ENCODE measurements around the gene PPFIBP2.

Gene PPFIBP2

GRCh38 chr11:7549681-7550080 is 35.9 kb downstream of the PPFIBP2 start:
- Histone ChIP-seq H4K91ac (ENCODE audit: low read depth, low read length, poor library complexity) (no peak overlapping the region), H3K4ac (ENCODE audit: low read length) (no peak overlapping the region), H4K8ac (ENCODE audit: low read depth, low read length) (no peak overlapping the region), H2AK5ac (ENCODE audit: low read depth, low read length) (no peak overlapping the region), H3K4me1 (ENCODE audit: control insufficient read depth in 2 of 2, insufficient read depth in 1 of 2, low read depth in 1 of 2, low read length in 2 of 2) (no peaks in the 10 kb centered on the region), H2BK15ac (ENCODE audit: low read length) (no peak overlapping the region), H3K9ac (ENCODE audit: low read depth, low read length, poor library complexity) (no peak overlapping the region), H3K36me3 (replicated peaks in 1 of 2; ENCODE audit: control insufficient read depth in 2 of 2, insufficient read depth in 2 of 2, low read length in 2 of 2) (no peaks in the 10 kb centered on the region), H2BK5ac (ENCODE audit: low read length) (no peak overlapping the region), H2BK120ac (ENCODE audit: low read depth, low read length) (no peak overlapping the region), H2BK12ac (ENCODE audit: low read length) (no peak overlapping the region), H3K14ac (ENCODE audit: low read length) (no peak overlapping the region), H2AFZ (ENCODE audit: low read length) (no peak overlapping the region), H3K27me3 (ENCODE audit: control insufficient read depth in 3 of 3, insufficient read depth in 3 of 3, low read depth in 1 of 3, low read length in 3 of 3) (peaks cover 0 to 8% (median 0%) of the 10 kb centered on the region in 3 experiments), H3K79me1 (ENCODE audit: low read depth, low read length) (no peaks in the 10 kb centered on the region), H3K9me3 (replicated peaks in 1 of 2; ENCODE audit: control insufficient read depth in 2 of 2, insufficient read depth in 1 of 2, low read depth in 1 of 2, low read length in 2 of 2) (no peaks in the 10 kb centered on the region), H3K23ac (ENCODE audit: low read depth, low read length, poor library complexity) (no peak overlapping the region), H3K4me3 (ENCODE audit: low read length in 2 of 2) (no peak overlapping the region), H3K4me2 (ENCODE audit: insufficient read depth, low read length, poor library complexity, severe bottlenecking) (no peak overlapping the region), H3K18ac (ENCODE audit: low read length) (no peak overlapping the region), H3K27ac (replicated peaks; ENCODE audit: low read length) (no peak overlapping the region)
- no CpG with 5 or more reads among the region's 4 CpGs for WGBS, 2 donors (ENCODE audit: extremely low coverage in 2 of 2, insufficient read length in 2 of 2, insufficient replicate concordance in 1 of 2)
- DNase-seq (ENCODE audit: low spot score) = no peak

- peaks cover 0 to 8% (median 0%) of the 10 kb centered on the region in 3 experiments for H3K27me3 ChIP-seq (ENCODE audit: control insufficient read depth in 3 of 3, insufficient read depth in 3 of 3, low read depth in 1 of 3, low read length in 3 of 3)
- no peak overlapping the region for H2BK12ac ChIP-seq (ENCODE audit: low read length)
- H3K4me1 ChIP-seq (ENCODE audit: control insufficient read depth in 2 of 2, insufficient read depth in 1 of 2, low read depth in 1 of 2, low read length in 2 of 2) = no peaks in the 10 kb centered on the region
- H2BK5ac ChIP-seq (ENCODE audit: low read length) = no peak overlapping the region
- no peaks in the 10 kb centered on the region for H3K79me1 ChIP-seq (ENCODE audit: low read depth, low read length)
- no peak overlapping the region for H4K8ac ChIP-seq (ENCODE audit: low read depth, low read length)
- DNase-seq (ENCODE audit: low spot score) = no peak
- H3K9ac ChIP-seq (ENCODE audit: low read depth, low read length, poor library complexity) = no peak overlapping the region
- H3K4me2 ChIP-seq (ENCODE audit: insufficient read depth, low read length, poor library complexity, severe bottlenecking) = no peak overlapping the region
- no peak overlapping the region for H3K4ac ChIP-seq (ENCODE audit: low read length)
- H3K9me3 ChIP-seq (replicated peaks in 1 of 2; ENCODE audit: control insufficient read depth in 2 of 2, insufficient read depth in 1 of 2, low read depth in 1 of 2, low read length in 2 of 2) = no peaks in the 10 kb centered on the region
- H4K91ac ChIP-seq (ENCODE audit: low read depth, low read length, poor library complexity) = no peak overlapping the region
- no peak overlapping the region for H2AK5ac ChIP-seq (ENCODE audit: low read depth, low read length)
- WGBS, 2 donors (ENCODE audit: extremely low coverage in 2 of 2, insufficient read length in 2 of 2, insufficient replicate concordance in 1 of 2) = no CpG with 5 or more reads among the region's 1 CpG
- no peak overlapping the region for H2BK15ac ChIP-seq (ENCODE audit: low read length)
- no peak overlapping the region for H3K18ac ChIP-seq (ENCODE audit: low read length)
- H3K36me3 ChIP-seq (replicated peaks in 1 of 2; ENCODE audit: control insufficient read depth in 2 of 2, insufficient read depth in 2 of 2, low read length in 2 of 2) = no peaks in the 10 kb centered on the region
- H3K27ac ChIP-seq (replicated peaks; ENCODE audit: low read length) = no peak overlapping the region
- no peak overlapping the region for H3K4me3 ChIP-seq (ENCODE audit: low read length in 2 of 2)
- no peak overlapping the region for H2AFZ ChIP-seq (ENCODE audit: low read length)
- no peak overlapping the region for H2BK120ac ChIP-seq (ENCODE audit: low read depth, low read length)
- no peak overlapping the region for H3K14ac ChIP-seq (ENCODE audit: low read length)
- H3K23ac ChIP-seq (ENCODE audit: low read depth, low read length, poor library complexity) = no peak overlapping the region
Measured at GRCh38 chr11:7551571-7551970, 37.8 kb downstream of the PPFIBP2 start.

- Histone ChIP-seq H4K91ac (ENCODE audit: low read depth, low read length, poor library complexity) (no peak overlapping the region), H3K4me1 (ENCODE audit: control insufficient read depth in 2 of 2, insufficient read depth in 1 of 2, low read depth in 1 of 2, low read length in 2 of 2) (no peaks in the 10 kb centered on the region), H3K36me3 (replicated peaks in 1 of 2; ENCODE audit: control insufficient read depth in 2 of 2, insufficient read depth in 2 of 2, low read length in 2 of 2) (no peaks in the 10 kb centered on the region), H3K18ac (ENCODE audit: low read length) (no peak overlapping the region), H2BK5ac (ENCODE audit: low read length) (no peak overlapping the region), H3K14ac (ENCODE audit: low read length) (no peak overlapping the region), H2AFZ (ENCODE audit: low read length) (no peak overlapping the region), H3K27me3 (ENCODE audit: control insufficient read depth in 3 of 3, insufficient read depth in 3 of 3, low read depth in 1 of 3, low read length in 3 of 3) (peaks cover 0 to 8% (median 0%) of the 10 kb centered on the region in 3 experiments), H3K4me3 (ENCODE audit: low read length in 2 of 2) (no peak overlapping the region), H3K9me3 (replicated peaks in 1 of 2; ENCODE audit: control insufficient read depth in 2 of 2, insufficient read depth in 1 of 2, low read depth in 1 of 2, low read length in 2 of 2) (no peaks in the 10 kb centered on the region), H3K27ac (replicated peaks; ENCODE audit: low read length) (no peak overlapping the region), H3K4ac (ENCODE audit: low read length) (no peak overlapping the region), H3K9ac (ENCODE audit: low read depth, low read length, poor library complexity) (no peak overlapping the region), H4K8ac (ENCODE audit: low read depth, low read length) (no peak overlapping the region), H3K4me2 (ENCODE audit: insufficient read depth, low read length, poor library complexity, severe bottlenecking) (no peak overlapping the region), H2BK120ac (ENCODE audit: low read depth, low read length) (no peak overlapping the region), H2AK5ac (ENCODE audit: low read depth, low read length) (no peak overlapping the region), H2BK15ac (ENCODE audit: low read length) (no peak overlapping the region), H3K23ac (ENCODE audit: low read depth, low read length, poor library complexity) (no peak overlapping the region), H3K79me1 (ENCODE audit: low read depth, low read length) (no peaks in the 10 kb centered on the region), H2BK12ac (ENCODE audit: low read length) (no peak overlapping the region)
- no peak for DNase-seq (ENCODE audit: low spot score)
- no CpG with 5 or more reads among the region's 4 CpGs for WGBS, 2 donors (ENCODE audit: extremely low coverage in 2 of 2, insufficient read length in 2 of 2, insufficient replicate concordance in 1 of 2)
Measured at GRCh38 chr11:7552666-7553065, 38.9 kb downstream of the PPFIBP2 start.

- Histone ChIP-seq H3K4me3 (ENCODE audit: low read length in 2 of 2) (no peak overlapping the region), H3K27ac (replicated peaks; ENCODE audit: low read length) (no peak overlapping the region), H3K4me2 (ENCODE audit: insufficient read depth, low read length, poor library complexity, severe bottlenecking) (no peak overlapping the region), H3K9me3 (replicated peaks in 1 of 2; ENCODE audit: control insufficient read depth in 2 of 2, insufficient read depth in 1 of 2, low read depth in 1 of 2, low read length in 2 of 2) (no peaks in the 10 kb centered on the region), H3K27me3 (ENCODE audit: control insufficient read depth in 3 of 3, insufficient read depth in 3 of 3, low read depth in 1 of 3, low read length in 3 of 3) (no peaks in the 10 kb centered on the region), H3K23ac (ENCODE audit: low read depth, low read length, poor library complexity) (no peak overlapping the region), H2AK5ac (ENCODE audit: low read depth, low read length) (no peak overlapping the region), H3K4ac (ENCODE audit: low read length) (no peak overlapping the region), H2BK15ac (ENCODE audit: low read length) (no peak overlapping the region), H2AFZ (ENCODE audit: low read length) (no peak overlapping the region), H4K91ac (ENCODE audit: low read depth, low read length, poor library complexity) (no peak overlapping the region), H2BK120ac (ENCODE audit: low read depth, low read length) (no peak overlapping the region), H4K8ac (ENCODE audit: low read depth, low read length) (no peak overlapping the region), H3K14ac (ENCODE audit: low read length) (no peak overlapping the region), H3K36me3 (replicated peaks in 1 of 2; ENCODE audit: control insufficient read depth in 2 of 2, insufficient read depth in 2 of 2, low read length in 2 of 2) (no peaks in the 10 kb centered on the region), H2BK5ac (ENCODE audit: low read length) (no peak overlapping the region), H2BK12ac (ENCODE audit: low read length) (no peak overlapping the region), H3K18ac (ENCODE audit: low read length) (no peak overlapping the region), H3K79me1 (ENCODE audit: low read depth, low read length) (no peaks in the 10 kb centered on the region), H3K9ac (ENCODE audit: low read depth, low read length, poor library complexity) (no peak overlapping the region), H3K4me1 (ENCODE audit: control insufficient read depth in 2 of 2, insufficient read depth in 1 of 2, low read depth in 1 of 2, low read length in 2 of 2) (peaks cover 0 to 1% of the 10 kb centered on the region in 2 donors)
- WGBS, 2 donors (ENCODE audit: extremely low coverage in 2 of 2, insufficient read length in 2 of 2, insufficient replicate concordance in 1 of 2) = no CpG with 5 or more reads among the region's 7 CpGs
- DNase-seq (ENCODE audit: low spot score) = no peak
Measured at GRCh38 chr11:7555052-7555699, 41.4 kb downstream of the PPFIBP2 start.

Data from neuronal stem cell (in vitro differentiated cells).